Endodermal cell (in vitro differentiated cells): ENCODE data around the gene ADAM22. TPM values are rescaled to one million over a fixed set of nuclear protein-coding genes. Genes with fewer than 3 reads are reported as not detected.

ENCODE experiments used
- DNase-seq: peaks from one replicate; pipeline ENCODE4 v3.0.0-alpha.2; 2017
- H3K27ac ChIP-seq: 2 replicates; pipeline ENCODE4 v1.5.1; 2013; ENCODE audit warnings: mild to moderate bottlenecking, low read depth, low read length, moderate library complexity
- H3K27me3 ChIP-seq: 2 replicates; pipeline ENCODE4 v1.6.1; 2013; ENCODE audit warnings: mild to moderate bottlenecking, low read length, moderate library complexity; ENCODE audit not compliant: insufficient read depth, control insufficient read depth, poor library complexity, severe bottlenecking
- H3K36me3 ChIP-seq: 2 replicates; pipeline ENCODE4 v1.7.0; 2013; ENCODE audit warnings: mild to moderate bottlenecking, low read length, moderate library complexity; ENCODE audit not compliant: control insufficient read depth, insufficient read depth
- H3K4me1 ChIP-seq: one replicate; pipeline ENCODE4 v1.7.0; 2013; ENCODE audit warnings: low read length; ENCODE audit not compliant: control insufficient read depth, insufficient read depth
- H3K4me3 ChIP-seq: 2 replicates; pipeline ENCODE4 v1.5.1; 2013; ENCODE audit warnings: mild to moderate bottlenecking, low read length, moderate library complexity
- H3K9ac ChIP-seq: 2 replicates; pipeline ENCODE4 v1.6.1; 2013; ENCODE audit warnings: mild to moderate bottlenecking, low read length, moderate library complexity; ENCODE audit not compliant: poor library complexity, severe bottlenecking; ENCODE audit errors: extremely low read depth
- H3K9me3 ChIP-seq: 2 replicates; pipeline ENCODE4 v1.6.1; 2013; ENCODE audit warnings: mild to moderate bottlenecking, low read length, moderate library complexity; ENCODE audit not compliant: control insufficient read depth
- H3K27ac Mint-ChIP-seq: 2 replicates; pipeline ENCODE4 v1.8.0; 2020; ENCODE audit warnings: mixed read lengths
- H3K27me3 Mint-ChIP-seq: 2 replicates; pipeline ENCODE4 v1.8.0; 2021; ENCODE audit warnings: mild to moderate bottlenecking, mixed read lengths; ENCODE audit not compliant: insufficient read depth
- H3K36me3 Mint-ChIP-seq: 2 replicates; pipeline ENCODE4 v1.8.0; 2020; ENCODE audit warnings: low read depth, mixed read lengths
- H3K4me1 Mint-ChIP-seq: 2 replicates; pipeline ENCODE4 v1.8.0; 2020; ENCODE audit warnings: mixed read lengths
- H3K4me3 Mint-ChIP-seq: 2 replicates; pipeline ENCODE4 v1.8.0; 2020; ENCODE audit warnings: mild to moderate bottlenecking, moderate library complexity, mixed read lengths
- H3K9me3 Mint-ChIP-seq: 2 replicates; pipeline ENCODE4 v1.8.0; 2020; ENCODE audit warnings: mild to moderate bottlenecking, mixed read lengths
- CTCF ChIP-seq: fragments of 200-600 bp; sonication (generic); conservative IDR thresholded peaks from 2 replicates; pipeline ENCODE4 v1.5.0; 2021; ENCODE audit warnings: antibody characterized with exemption, mild to moderate bottlenecking
- WGBS, 2 experiments: methylation state at CpG; one replicate each; pipeline versions ENCODE4 v1.1.5 to v1.1.7; 2013; ENCODE audit warnings: missing lambda C conversion rate in 2 of 2, mixed read lengths in 1 of 2; ENCODE audit not compliant: insufficient coverage in 1 of 2, insufficient read length in 1 of 2; 5-methylcytosine and 5-hydroxymethylcytosine counted together
- total RNA-seq, 2 donors: library from RNA; stranded (reverse); fragmentation: NEBNext Ultra II Directional in 1 of 2; extraction: Animal tissue kit (Norgen Biotek cat#: 25700) in 1 of 2; gene quantifications; 2 replicates in 1 of 2; 3 replicates in 1 of 2; pipeline ENCODE4 v1.2.1, GENCODE V29; 2021

ADAM22 gene
- total RNA-seq, 2 donors from 2014 or later: 10.9 to 11.5 TPM

- Histone ChIP-seq H3K4me1 (no peaks in the 10 kb centered on the region), H3K27ac (no peak overlapping the region), H3K9me3 (no peaks in the 10 kb centered on the region), H3K27me3 (no peaks in the 10 kb centered on the region), H3K9ac (no peak overlapping the region), H3K36me3 (no peaks in the 10 kb centered on the region), H3K4me3 (no peak overlapping the region)
- no peak overlapping the region for H3K27ac Mint-ChIP-seq
- no peak for TF ChIP-seq CTCF
- no peaks in the 10 kb centered on the region for H3K9me3 Mint-ChIP-seq
- DNase-seq: no peak
- no peaks in the 10 kb centered on the region for H3K27me3 Mint-ChIP-seq
- 100% methylated on average over 1 of the region's 2 CpGs; no CpG with 5 or more reads in 1 of the 2 experiments for WGBS, 2 experiments
- H3K36me3 Mint-ChIP-seq: no peaks in the 10 kb centered on the region
- no peak overlapping the region for H3K4me3 Mint-ChIP-seq
- peaks cover 7% of the 10 kb centered on the region for H3K4me1 Mint-ChIP-seq
Measured at GRCh38 chr7:88104732-88105131, 170.7 kb downstream of the ADAM22 start.

- H3K27me3 ChIP-seq: no peaks in the 10 kb centered on the region
- H3K9me3 Mint-ChIP-seq: no peaks in the 10 kb centered on the region
- no peaks in the 10 kb centered on the region for H3K36me3 ChIP-seq
- no peaks in the 10 kb centered on the region for H3K9me3 ChIP-seq
- no peaks in the 10 kb centered on the region for H3K36me3 Mint-ChIP-seq
- H3K4me1 ChIP-seq: no peaks in the 10 kb centered on the region
- no peak overlapping the region for H3K27ac ChIP-seq
- no peak for TF ChIP-seq CTCF
- WGBS, 2 experiments: 94 to 96% methylated on average over 2 to 3 of the region's 3 CpGs
- no peak overlapping the region for H3K4me3 ChIP-seq
- peaks cover 7% of the 10 kb centered on the region for H3K4me1 Mint-ChIP-seq
- no peak for DNase-seq
- no peak overlapping the region for H3K27ac Mint-ChIP-seq
- no peak overlapping the region for H3K4me3 Mint-ChIP-seq
- H3K27me3 Mint-ChIP-seq: no peaks in the 10 kb centered on the region
- no peak overlapping the region for H3K9ac ChIP-seq
Measured at GRCh38 chr7:88105231-88105630, 171.2 kb downstream of the ADAM22 start.

- no peak for DNase-seq
- Histone ChIP-seq H3K9me3 (no peaks in the 10 kb centered on the region), H3K4me1 (no peaks in the 10 kb centered on the region), H3K9ac (no peak overlapping the region), H3K36me3 (no peaks in the 10 kb centered on the region), H3K27me3 (no peaks in the 10 kb centered on the region), H3K4me3 (no peak overlapping the region), H3K27ac (no peak overlapping the region)
- TF ChIP-seq CTCF: no peak
- Mint-ChIP-seq H3K4me3 (no peak overlapping the region), H3K27me3 (no peaks in the 10 kb centered on the region), H3K27ac (no peak overlapping the region), H3K9me3 (no peaks in the 10 kb centered on the region), H3K36me3 (no peaks in the 10 kb centered on the region), H3K4me1 (peaks cover 7% of the 10 kb centered on the region)
- WGBS, 2 experiments: 82 to 90% methylated on average over 4 of the region's 4 CpGs
Measured at GRCh38 chr7:88106434-88106833, 172.4 kb downstream of the ADAM22 start.
